GM18858 (cell line): Measurements from ENCODE around the gene PPARA.
"Not testable (repeated sequence)": the region's sequence is repeated elsewhere in the genome, so short reads cannot be mapped to it uniquely, and the experiment has no call there.

Experiments used
- ATAC-seq: cut with Tn5 transposase; IDR thresholded peaks from one replicate; pipeline ENCODE4 v1.9.1; 2021; ENCODE audit not compliant: unreplicated experiment

The PPARA gene

DNA sequence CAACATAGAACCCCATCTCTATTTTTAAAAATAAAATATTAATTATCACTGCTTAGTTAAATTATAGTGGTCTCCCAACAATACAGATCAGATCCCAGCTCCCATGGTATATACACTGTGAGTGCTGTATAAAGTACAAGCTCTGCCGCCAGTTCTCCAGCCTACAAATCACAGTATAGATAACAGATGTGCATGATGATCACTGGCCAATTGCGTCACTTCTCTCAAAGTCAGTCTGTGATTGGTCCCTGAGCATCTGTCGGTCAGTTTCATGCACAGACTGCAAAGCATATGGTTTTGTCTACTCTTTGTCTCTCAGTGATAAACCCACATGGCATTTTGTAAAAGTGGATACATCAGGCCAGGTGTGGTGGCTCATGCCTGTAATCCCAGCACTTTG, 15.7 kb downstream of the PPARA start:
- no peak for ATAC-seq

DNA sequence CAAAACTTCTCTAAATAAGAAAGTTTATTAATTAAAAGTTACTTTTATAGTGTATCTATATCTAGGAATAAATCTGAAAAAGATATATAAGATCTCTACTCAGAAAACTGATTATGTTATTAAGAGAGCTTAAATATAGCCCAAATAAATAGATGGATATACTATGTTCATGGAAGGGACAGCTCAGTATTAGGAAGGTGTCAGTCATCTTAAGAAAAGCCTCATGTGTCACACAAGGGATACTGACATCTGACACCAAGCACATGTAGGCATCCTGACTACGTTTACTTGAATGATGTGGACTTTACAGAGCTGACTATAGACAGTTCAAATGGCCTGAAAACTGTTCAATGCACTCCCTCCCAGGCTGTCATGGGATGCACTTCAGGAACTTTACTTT, 19.3 kb downstream of the PPARA start:
- no peak for ATAC-seq

DNA sequence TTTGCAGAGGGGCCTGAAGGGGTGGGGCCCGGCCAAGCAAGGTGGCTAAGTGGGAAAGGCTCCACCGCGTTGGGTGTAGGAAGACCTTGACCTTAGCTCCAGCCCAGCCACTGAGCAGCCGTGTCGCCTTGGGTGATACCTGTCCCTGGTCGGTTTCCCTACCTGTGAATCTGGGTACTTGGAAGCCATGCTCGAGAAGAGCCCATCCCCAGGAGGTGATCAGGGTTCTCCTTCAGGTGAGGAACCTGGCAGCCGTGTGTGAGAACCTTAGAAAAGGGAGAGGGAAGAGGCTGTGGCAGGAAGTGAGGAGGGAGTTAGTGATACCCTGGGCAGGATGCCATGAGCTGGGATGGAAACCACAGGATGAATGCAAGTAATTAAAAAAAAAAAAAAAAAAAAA, 21.6 kb downstream of the PPARA start:
- ATAC-seq = no peak

DNA sequence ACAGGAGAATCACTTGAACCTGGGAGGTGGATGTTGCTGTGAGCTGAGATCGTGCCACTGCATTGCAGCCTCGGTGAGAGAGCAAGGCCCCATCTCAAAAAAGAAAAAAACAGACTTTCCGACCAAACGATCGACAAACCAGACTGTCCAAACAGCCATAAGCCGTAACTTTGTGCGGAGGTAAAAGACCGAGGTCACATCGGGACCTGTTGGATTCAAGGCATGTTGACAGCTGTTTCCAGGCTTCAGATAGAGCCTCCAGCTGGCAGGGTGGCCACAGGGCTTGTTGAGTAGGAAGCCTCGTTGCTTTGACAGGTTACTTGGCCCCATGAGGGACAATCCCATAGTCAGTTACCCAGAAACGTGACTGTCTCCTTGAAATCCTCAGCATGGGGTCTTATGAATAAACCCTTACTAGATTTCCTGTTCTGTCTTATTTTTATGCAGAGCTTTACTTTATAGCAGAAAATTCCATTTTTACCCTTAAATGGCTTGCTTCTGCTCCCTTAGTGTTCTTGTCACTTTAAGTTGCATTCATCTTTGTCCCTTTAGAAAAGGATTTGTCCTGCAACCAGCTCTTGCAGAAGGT, 22.3 kb downstream of the PPARA start:
- no peak for ATAC-seq

DNA sequence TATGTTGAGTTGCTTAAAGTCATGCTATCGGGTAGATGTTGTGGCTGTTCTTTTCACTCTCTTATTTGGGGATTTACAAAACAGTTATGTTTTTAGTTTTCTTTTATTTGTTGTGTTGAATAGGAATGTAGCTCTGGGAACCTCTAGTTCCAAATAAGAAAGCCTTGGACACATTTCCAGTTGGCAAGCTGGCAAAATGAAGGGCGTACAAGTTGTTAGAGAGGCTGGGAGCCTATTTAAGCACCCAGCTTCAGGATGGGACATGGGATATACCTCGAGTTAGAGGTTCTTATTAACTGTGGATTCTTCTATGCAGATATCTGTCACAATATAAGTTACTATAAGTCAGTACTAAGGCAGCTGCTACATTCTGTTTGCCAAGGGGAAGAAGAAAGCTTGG, 22.8 kb downstream of the PPARA start:
- ATAC-seq = no peak

DNA sequence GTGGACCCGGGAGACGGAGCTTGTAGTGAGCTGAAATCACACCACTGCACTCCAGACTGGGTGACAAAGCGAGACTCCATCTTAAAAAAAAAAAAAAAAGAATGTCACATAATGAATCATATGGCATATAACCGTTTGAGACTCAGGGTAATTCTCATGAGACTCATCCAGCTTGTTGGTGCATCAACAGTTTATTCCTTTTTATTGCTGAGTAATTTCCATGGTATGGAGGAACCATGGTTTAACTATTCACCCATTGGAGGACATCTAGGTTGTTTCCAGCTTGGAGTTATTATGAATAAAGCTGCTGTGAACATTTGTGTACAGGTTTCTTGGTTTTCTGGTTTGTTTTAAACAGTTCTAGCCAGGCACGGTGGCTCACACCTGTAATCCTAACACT, 25.3 kb downstream of the PPARA start:
- ATAC-seq = no peak

- no peak for ATAC-seq
Measured at GRCh38 chr22:46176508-46177003, 26.2 kb downstream of the PPARA start.

- ATAC-seq = no peak
Measured at GRCh38 chr22:46178755-46179505, 28.6 kb downstream of the PPARA start.

GRCh38 chr22:46179748-46180147, 29.4 kb downstream of the PPARA start:
- no peak for ATAC-seq

- ATAC-seq = no peak
Measured at GRCh38 chr22:46180370-46181137, 30.2 kb downstream of the PPARA start.

- ATAC-seq = no peak
Measured at GRCh38 chr22:46183733-46184132, 33.4 kb downstream of the PPARA start.

DNA sequence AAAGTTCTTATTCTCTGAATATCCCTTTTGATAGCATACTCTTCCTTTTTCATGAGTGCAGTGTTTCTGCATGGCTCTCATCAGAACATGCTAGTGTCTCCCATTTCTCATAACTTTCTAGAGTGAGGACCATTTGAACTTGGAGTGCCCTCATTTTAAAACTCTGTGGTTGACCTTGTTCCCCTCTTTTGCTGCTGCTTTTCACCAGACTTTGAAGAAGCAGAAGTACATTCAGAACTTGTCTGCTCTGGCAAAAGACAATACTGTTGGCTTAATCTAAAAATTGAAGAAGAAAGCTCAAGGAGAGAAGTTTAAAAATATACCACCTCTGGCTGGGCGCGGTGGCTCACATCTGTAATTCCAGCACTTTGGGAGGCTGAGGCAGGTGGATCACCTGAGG, 35.0 kb downstream of the PPARA start:
- no peak for ATAC-seq

- ATAC-seq = no peak
Measured at GRCh38 chr22:46187862-46188261, 37.5 kb downstream of the PPARA start.

GRCh38 chr22:46192210-46192993, 42.1 kb downstream of the PPARA start:
- ATAC-seq = no peak

DNA sequence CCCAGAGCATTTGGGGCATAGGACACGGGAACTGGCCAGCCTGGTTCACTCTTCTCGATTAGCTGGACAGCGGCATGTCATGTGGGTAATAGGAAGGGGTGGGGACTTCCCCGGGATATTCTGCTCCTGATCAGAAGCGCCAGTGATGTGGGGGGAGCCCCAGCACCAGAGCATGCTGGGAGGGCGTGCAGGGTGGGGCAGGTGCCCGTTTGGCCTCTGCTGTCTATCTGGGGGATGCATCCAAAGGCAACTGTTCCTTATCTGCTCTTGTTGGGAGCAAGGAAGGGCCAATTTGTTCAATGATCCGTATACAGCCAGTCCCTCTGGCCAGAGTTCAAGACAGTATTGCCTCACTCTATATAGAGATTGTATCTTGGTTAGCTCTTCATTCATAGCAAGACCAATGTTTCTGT, 43.6 kb downstream of the PPARA start:
- ATAC-seq = no peak

- ATAC-seq = no peak
Measured at GRCh38 chr22:46195487-46196165, 45.3 kb downstream of the PPARA start.

GRCh38 chr22:46196278-46196677, 46.0 kb downstream of the PPARA start:
- no peak for ATAC-seq

GRCh38 chr22:46198274-46198673, 47.9 kb downstream of the PPARA start:
- no peak for ATAC-seq

GRCh38 chr22:46198806-46199205, 48.5 kb downstream of the PPARA start:
- not testable (repeated sequence) for ATAC-seq

DNA sequence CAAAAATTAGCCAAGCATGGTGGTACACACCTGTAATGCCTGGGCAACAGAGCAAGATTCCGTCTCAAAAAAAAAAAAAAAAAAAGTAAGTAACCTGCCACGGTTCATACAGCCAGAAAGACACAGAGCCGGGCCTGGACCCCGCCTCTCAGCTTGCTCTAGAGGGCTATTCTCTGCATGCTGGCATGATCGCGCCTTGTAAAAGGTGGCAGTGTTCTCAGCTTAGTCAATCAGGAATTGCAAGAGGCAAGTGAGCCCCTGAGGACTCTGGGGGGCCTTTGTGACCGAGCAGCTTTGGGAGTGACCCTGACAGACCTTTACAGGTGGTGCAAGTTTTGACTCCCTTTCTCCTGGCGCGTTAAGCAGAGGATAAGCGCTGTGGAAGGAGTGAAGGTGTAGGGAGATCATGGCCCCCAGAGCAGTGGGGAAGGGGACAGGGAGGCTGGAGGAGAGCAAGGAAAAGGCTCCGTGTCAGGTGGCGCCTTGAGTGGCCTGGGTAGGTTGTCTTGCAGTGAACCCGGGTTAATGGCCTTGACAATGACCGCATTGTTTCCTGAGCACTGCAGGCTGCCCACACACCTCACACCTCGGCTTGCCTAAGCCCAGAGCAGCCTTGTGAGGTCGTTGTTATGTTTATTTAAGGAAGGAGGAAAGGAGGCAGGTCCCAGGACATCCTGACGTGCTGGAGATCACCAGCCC, 50.9 kb downstream of the PPARA start:
- no peak for ATAC-seq
